IMR-90 (cell line): ENCODE data around the gene ARHGAP15.

ENCODE experiments used
- CTCF ChIP-seq: conservative IDR thresholded peaks from 2 replicates; pipeline ENCODE4 v1.5.1; 2012; ENCODE audit warnings: mild to moderate bottlenecking, low read depth, low read length, improper control_type of control experiment
- MAFK ChIP-seq: IDR thresholded peaks from 2 replicates; pipeline ENCODE4 v1.6.1; 2012; ENCODE audit warnings: low read depth, low read length, improper control_type of control experiment
- POLR2A ChIP-seq: IDR thresholded peaks from 2 replicates; pipeline ENCODE4 v1.6.1; 2012; ENCODE audit warnings: mild to moderate bottlenecking, low read depth, low read length

GRCh38 chr2:143779021-143779420, 649.8 kb downstream of the ARHGAP15 start:
- TF ChIP-seq CTCF (no peak), MAFK (no peak), POLR2A (no peak)
